H9 (cell line): ENCODE results near the gene CCR7. TPM values are rescaled to one million over a fixed set of nuclear protein-coding genes. Genes with fewer than 3 reads are reported as not detected.

Experiments
- DNase-seq: peaks from one replicate; pipeline ENCODE4 v3.0.0-alpha.2; 2017
- H2AFZ ChIP-seq: one replicate; pipeline ENCODE4 v1.6.1; 2013; ENCODE audit warnings: mild to moderate bottlenecking, low read length, control low read depth, moderate library complexity
- H2AK5ac ChIP-seq: 2 replicates; pipeline ENCODE4 v1.6.1; 2013; ENCODE audit warnings: low read length, control low read depth, mixed read lengths; ENCODE audit not compliant: insufficient read length
- H2BK120ac ChIP-seq: one replicate; pipeline ENCODE4 v1.6.1; 2013; ENCODE audit warnings: low read depth, mild to moderate bottlenecking, low read length, control low read depth, inconsistent platforms; ENCODE audit not compliant: poor library complexity, severe bottlenecking
- H2BK12ac ChIP-seq: 2 replicates; pipeline ENCODE4 v1.6.1; 2013; ENCODE audit warnings: low read length, control low read depth, mixed read lengths, low read depth; ENCODE audit not compliant: insufficient read length
- H2BK15ac ChIP-seq: 2 replicates; pipeline ENCODE4 v1.6.1; 2013; ENCODE audit warnings: low read depth, low read length, control low read depth
- H2BK20ac ChIP-seq: one replicate; pipeline ENCODE4 v1.6.1; 2013; ENCODE audit warnings: low read depth, mild to moderate bottlenecking, low read length, control low read depth, inconsistent platforms; ENCODE audit not compliant: poor library complexity, severe bottlenecking
- H2BK5ac ChIP-seq: 2 replicates; pipeline ENCODE4 v1.6.1; 2013; ENCODE audit warnings: low read length, control low read depth, mixed read lengths; ENCODE audit not compliant: insufficient read length
- H3K14ac ChIP-seq: 2 replicates; pipeline ENCODE4 v1.6.1; 2013; ENCODE audit warnings: low read length, control low read depth; ENCODE audit not compliant: insufficient read depth
- H3K18ac ChIP-seq: 2 replicates; pipeline ENCODE4 v1.6.1; 2013; ENCODE audit warnings: low read depth, mild to moderate bottlenecking, mixed read lengths, low read length, control low read depth; ENCODE audit not compliant: insufficient read length
- H3K23ac ChIP-seq: 2 replicates; pipeline ENCODE4 v1.6.1; 2013; ENCODE audit warnings: low read length, control low read depth, mixed read lengths, low read depth; ENCODE audit not compliant: insufficient read length
- H3K23me2 ChIP-seq: 2 replicates; pipeline ENCODE4 v1.6.1; 2013; ENCODE audit warnings: low read depth, mild to moderate bottlenecking, mixed read lengths, low read length, control low read depth; ENCODE audit not compliant: insufficient read length, poor library complexity, severe bottlenecking
- H3K27ac ChIP-seq: 2 replicates; pipeline ENCODE4 v1.5.1; 2013; ENCODE audit warnings: low read length, control low read depth, mixed read lengths, low read depth; ENCODE audit not compliant: insufficient read length
- H3K27me3 ChIP-seq: 2 replicates; pipeline ENCODE4 v1.6.1; 2013; ENCODE audit warnings: low read length, control low read depth, inconsistent platforms; ENCODE audit not compliant: insufficient read depth
- H3K4ac ChIP-seq: 2 replicates; pipeline ENCODE4 v1.6.1; 2013; ENCODE audit warnings: low read depth, mild to moderate bottlenecking, control low read depth, inconsistent platforms, low read length, moderate library complexity
- H3K4me1 ChIP-seq: 2 replicates; pipeline ENCODE4 v1.6.1; 2013; ENCODE audit warnings: low read length, control low read depth, inconsistent platforms; ENCODE audit not compliant: insufficient read depth
- H3K4me2 ChIP-seq: 2 replicates; pipeline ENCODE4 v1.6.1; 2013; ENCODE audit warnings: low read length, control low read depth, mixed read lengths; ENCODE audit not compliant: insufficient read length, insufficient read depth
- H3K56ac ChIP-seq: 2 replicates; pipeline ENCODE4 v1.6.1; 2013; ENCODE audit warnings: low read depth, mild to moderate bottlenecking, mixed read lengths, low read length, control low read depth; ENCODE audit not compliant: insufficient read length
- H3K79me1 ChIP-seq: 2 replicates; pipeline ENCODE4 v1.6.1; 2013; ENCODE audit warnings: low read depth, mild to moderate bottlenecking, moderate library complexity, low read length, control low read depth, inconsistent platforms; ENCODE audit not compliant: insufficient read depth, poor library complexity, severe bottlenecking
- H3K79me2 ChIP-seq: 2 replicates; pipeline ENCODE4 v1.6.1; 2013; ENCODE audit warnings: low read length, control low read depth, inconsistent platforms; ENCODE audit not compliant: insufficient read depth
- H3K9ac ChIP-seq: 2 replicates; pipeline ENCODE4 v1.6.1; 2013; ENCODE audit warnings: low read length, control low read depth, mixed read lengths; ENCODE audit not compliant: insufficient read length; ENCODE audit errors: extremely low read depth
- H3K9me3 ChIP-seq: one replicate; pipeline ENCODE4 v1.6.1; 2013; ENCODE audit warnings: low read depth, low read length, inconsistent platforms; ENCODE audit not compliant: control insufficient read depth
- H3T11ph ChIP-seq: one replicate; pipeline ENCODE4 v1.6.1; 2013; ENCODE audit warnings: mild to moderate bottlenecking, low read length, control low read depth, inconsistent platforms
- H4K20me1 ChIP-seq: one replicate; pipeline ENCODE4 v1.6.1; 2013; ENCODE audit not compliant: control insufficient read depth, insufficient read length, insufficient read depth
- H4K5ac ChIP-seq: 2 replicates; pipeline ENCODE4 v1.6.1; 2013; ENCODE audit warnings: low read depth, mild to moderate bottlenecking, mixed read lengths, low read length, control low read depth; ENCODE audit not compliant: insufficient read length
- H4K8ac ChIP-seq: replicated peaks from 2 replicates; pipeline ENCODE4 v1.6.1; 2013; ENCODE audit warnings: low read length, control low read depth, mixed read lengths, low read depth; ENCODE audit not compliant: insufficient read length
- H4K91ac ChIP-seq: 2 replicates; pipeline ENCODE4 v1.6.1; 2013; ENCODE audit warnings: low read depth, mild to moderate bottlenecking, moderate library complexity, mixed read lengths, low read length, control low read depth; ENCODE audit not compliant: insufficient read length
- H3K27ac Mint-ChIP-seq, 3 experiments: 2 replicates in 2 of 3; 3 replicates in 1 of 3; pipeline ENCODE4 v1.8.0; 2020 to 2021; ENCODE audit warnings: mixed read lengths in 3 of 3, mild to moderate bottlenecking in 1 of 3, moderate library complexity in 1 of 3
- H3K27me3 Mint-ChIP-seq: 2 replicates; pipeline ENCODE4 v1.8.0; 2021; ENCODE audit warnings: low read depth, mild to moderate bottlenecking, moderate library complexity, mixed read lengths
- H3K36me3 Mint-ChIP-seq, 3 experiments: 2 replicates in 2 of 3; 3 replicates in 1 of 3; pipeline ENCODE4 v1.8.0; 2020 to 2021; ENCODE audit warnings: low read depth in 3 of 3, mixed read lengths in 3 of 3; ENCODE audit not compliant: insufficient read depth in 1 of 3
- H3K4me1 Mint-ChIP-seq, 2 experiments: 2 replicates each; pipeline ENCODE4 v1.8.0; 2020; ENCODE audit warnings: mixed read lengths in 2 of 2
- H3K4me3 Mint-ChIP-seq, 2 experiments: 2 replicates in 1 of 2; 3 replicates in 1 of 2; pipeline ENCODE4 v1.8.0; 2020 to 2021; ENCODE audit warnings: mild to moderate bottlenecking in 2 of 2, mixed read lengths in 2 of 2, moderate library complexity in 1 of 2
- H3K9me3 Mint-ChIP-seq, 2 experiments: 2 replicates in 1 of 2; 3 replicates in 1 of 2; pipeline ENCODE4 v1.8.0; 2020; ENCODE audit warnings: mild to moderate bottlenecking in 2 of 2, mixed read lengths in 2 of 2, moderate library complexity in 1 of 2
- WGBS: extraction: QIAGEN DNeasy Blood & Tissue Kit; methylation state at CpG from one replicate; pipeline ENCODE4 v1.1.7; 2013; ENCODE audit warnings: missing lambda C conversion rate, low lambda C conversion rate, mixed read lengths; ENCODE audit not compliant: insufficient read length; ENCODE audit errors: extremely low coverage; 5-methylcytosine and 5-hydroxymethylcytosine counted together
- total RNA-seq: library from RNA; stranded (reverse); gene quantifications from 2 replicates; pipeline ENCODE4 v1.2.1, GENCODE V29; 2021
- TF ChIP-seq, protein P1 (sequence below): fragments of 200-600 bp; sonication (generic); conservative IDR thresholded peaks from 3 replicates; pipeline ENCODE4 v1.8.0; 2021; ENCODE audit warnings: antibody characterized with exemption, mild to moderate bottlenecking

Gene CCR7
- total RNA-seq, 1 experiment from 2014 or later: 0.31 TPM

DNA sequence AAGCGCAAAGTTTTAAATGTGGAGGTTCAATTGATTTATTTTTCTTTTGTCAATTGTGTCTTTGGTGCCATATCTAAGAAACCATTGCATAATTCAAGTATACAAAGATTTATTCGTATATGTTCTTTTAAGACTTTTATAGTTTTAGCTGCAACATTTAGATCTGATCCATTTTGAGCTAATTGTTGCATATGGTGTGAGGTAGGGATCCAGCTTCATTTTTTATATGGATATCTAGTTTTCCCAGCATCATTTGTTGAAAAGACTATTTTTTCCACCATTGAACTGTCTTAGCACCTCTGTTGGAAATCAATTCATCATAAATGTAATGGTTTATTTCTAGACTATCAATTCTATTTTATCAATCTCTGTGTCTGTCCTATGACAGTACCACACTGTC lies 2.1 kb upstream of the CCR7 start:
- H4K91ac ChIP-seq: no peak overlapping the region
- H2BK15ac ChIP-seq: no peak overlapping the region
- H3K56ac ChIP-seq: no peak overlapping the region
- H4K8ac ChIP-seq: no peak overlapping the region
- H3K23me2 ChIP-seq: no peaks in the 10 kb centered on the region
- no CpG with 5 or more reads among the region's 2 CpGs for WGBS
- no peak overlapping the region for H3K14ac ChIP-seq
- H2AK5ac ChIP-seq: no peak overlapping the region
- no peak overlapping the region for H3K18ac ChIP-seq
- peaks cover 3 to 5% (median 4%) of the 10 kb centered on the region in 3 experiments; a peak in 5 of 7 replicates for H3K36me3 Mint-ChIP-seq
- no peak overlapping the region for H3K23ac ChIP-seq
- no peaks in the 10 kb centered on the region for H4K20me1 ChIP-seq
- peaks cover 26 to 29% of the 10 kb centered on the region in 2 experiments for H3K4me1 Mint-ChIP-seq
- H3K4ac ChIP-seq: no peak overlapping the region
- no peak for DNase-seq
- H3K9ac ChIP-seq: no peak overlapping the region
- H3K4me2 ChIP-seq: no peak overlapping the region
- H2BK5ac ChIP-seq: no peak overlapping the region
- H3K27me3 Mint-ChIP-seq: peaks cover 35% of the 10 kb centered on the region
- no peak overlapping the region for H4K5ac ChIP-seq
- no peak overlapping the region for H3K27ac ChIP-seq
- no peak overlapping the region for H2AFZ ChIP-seq
- no peaks in the 10 kb centered on the region for H3K9me3 ChIP-seq
- TF ChIP-seq, protein P1, sequence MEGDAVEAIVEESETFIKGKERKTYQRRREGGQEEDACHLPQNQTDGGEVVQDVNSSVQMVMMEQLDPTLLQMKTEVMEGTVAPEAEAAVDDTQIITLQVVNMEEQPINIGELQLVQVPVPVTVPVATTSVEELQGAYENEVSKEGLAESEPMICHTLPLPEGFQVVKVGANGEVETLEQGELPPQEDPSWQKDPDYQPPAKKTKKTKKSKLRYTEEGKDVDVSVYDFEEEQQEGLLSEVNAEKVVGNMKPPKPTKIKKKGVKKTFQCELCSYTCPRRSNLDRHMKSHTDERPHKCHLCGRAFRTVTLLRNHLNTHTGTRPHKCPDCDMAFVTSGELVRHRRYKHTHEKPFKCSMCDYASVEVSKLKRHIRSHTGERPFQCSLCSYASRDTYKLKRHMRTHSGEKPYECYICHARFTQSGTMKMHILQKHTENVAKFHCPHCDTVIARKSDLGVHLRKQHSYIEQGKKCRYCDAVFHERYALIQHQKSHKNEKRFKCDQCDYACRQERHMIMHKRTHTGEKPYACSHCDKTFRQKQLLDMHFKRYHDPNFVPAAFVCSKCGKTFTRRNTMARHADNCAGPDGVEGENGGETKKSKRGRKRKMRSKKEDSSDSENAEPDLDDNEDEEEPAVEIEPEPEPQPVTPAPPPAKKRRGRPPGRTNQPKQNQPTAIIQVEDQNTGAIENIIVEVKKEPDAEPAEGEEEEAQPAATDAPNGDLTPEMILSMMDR: no peak
- H2BK120ac ChIP-seq: no peak overlapping the region
- H3K79me2 ChIP-seq: no peaks in the 10 kb centered on the region
- no peaks in the 10 kb centered on the region for H3K4me1 ChIP-seq
- no peak overlapping the region for H3K4me3 Mint-ChIP-seq
- peaks cover 12 to 13% of the 10 kb centered on the region in 2 experiments; a peak in 3 of 5 replicates for H3K9me3 Mint-ChIP-seq
- no peak overlapping the region for H3T11ph ChIP-seq
- H2BK12ac ChIP-seq: no peak overlapping the region
- H3K79me1 ChIP-seq: no peaks in the 10 kb centered on the region
- H3K27me3 ChIP-seq: no peaks in the 10 kb centered on the region
- no peak overlapping the region for H2BK20ac ChIP-seq
- H3K27ac Mint-ChIP-seq: no peak overlapping the region
